GM21515 (cell line): ENCODE data around the gene NTMT2.
"Not testable (repeated sequence)": the region's sequence is repeated elsewhere in the genome, so short reads cannot be mapped to it uniquely, and the experiment has no call there.

ENCODE experiments used
- ATAC-seq: cut with Tn5 transposase; IDR thresholded peaks from one replicate; pipeline ENCODE4 v1.9.1; 2021; ENCODE audit not compliant: unreplicated experiment

The NTMT2 gene

GRCh38 chr1:170156594-170156993, 10.8 kb downstream of the NTMT2 start:
- ATAC-seq: no peak

DNA sequence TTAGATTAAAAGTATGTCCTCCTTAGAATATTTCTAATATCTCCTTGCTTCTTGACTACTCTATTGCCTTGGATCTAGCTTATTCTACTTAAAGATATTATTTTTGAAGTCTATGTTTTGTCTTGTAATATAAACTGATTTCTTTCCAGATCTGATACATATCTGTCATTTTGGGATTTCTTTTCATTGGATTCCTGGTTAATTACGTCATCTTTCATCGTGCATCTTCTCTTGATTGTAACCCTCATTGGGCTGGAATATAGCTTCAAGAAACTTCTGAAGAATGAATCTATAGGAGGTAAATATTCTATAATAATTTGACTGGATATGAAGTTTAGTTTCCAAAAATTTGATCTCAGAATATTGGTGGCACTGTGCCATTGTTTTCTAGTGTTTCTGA, 12.1 kb downstream of the NTMT2 start:
- no peak for ATAC-seq

DNA sequence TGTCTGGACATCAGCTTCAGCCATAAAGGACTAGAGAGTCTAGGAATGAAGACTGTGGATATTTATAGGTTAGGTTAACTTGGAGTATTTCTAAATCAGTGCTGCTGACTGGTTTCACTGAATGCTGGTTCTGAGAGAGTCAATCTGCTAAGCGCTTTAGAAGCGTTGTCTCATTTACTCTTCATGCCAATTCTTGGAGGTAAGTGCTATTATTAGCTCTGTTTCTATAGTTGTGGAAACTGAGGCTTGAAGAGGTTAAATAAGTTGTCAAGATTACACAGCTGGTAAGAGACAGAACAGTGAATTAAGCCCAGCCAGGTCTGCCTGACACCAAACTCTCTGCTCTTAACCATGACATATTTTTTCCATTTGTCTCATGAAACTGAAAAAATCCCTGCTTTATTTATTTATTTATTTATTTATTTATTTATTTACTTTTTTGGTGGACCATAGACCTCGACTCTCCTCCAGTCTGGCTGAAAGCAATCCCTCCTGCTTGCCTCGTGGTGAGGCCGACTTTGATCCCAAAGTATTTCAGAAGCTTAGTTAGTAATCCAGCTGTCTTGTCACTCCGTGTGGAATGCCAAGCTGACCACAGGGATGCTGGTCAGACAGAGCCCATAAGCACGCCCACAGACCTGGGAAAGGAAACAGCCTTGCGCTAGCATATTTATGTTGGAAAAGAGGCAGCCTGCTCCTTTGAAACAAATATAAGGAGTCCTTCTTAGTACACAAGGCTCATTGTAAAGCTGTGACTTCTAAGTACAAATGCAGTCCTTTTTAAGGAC, 16.9 kb downstream of the NTMT2 start:
- ATAC-seq: no peak

GRCh38 chr1:170164103-170164763, 18.5 kb downstream of the NTMT2 start:
- no peak for ATAC-seq

DNA sequence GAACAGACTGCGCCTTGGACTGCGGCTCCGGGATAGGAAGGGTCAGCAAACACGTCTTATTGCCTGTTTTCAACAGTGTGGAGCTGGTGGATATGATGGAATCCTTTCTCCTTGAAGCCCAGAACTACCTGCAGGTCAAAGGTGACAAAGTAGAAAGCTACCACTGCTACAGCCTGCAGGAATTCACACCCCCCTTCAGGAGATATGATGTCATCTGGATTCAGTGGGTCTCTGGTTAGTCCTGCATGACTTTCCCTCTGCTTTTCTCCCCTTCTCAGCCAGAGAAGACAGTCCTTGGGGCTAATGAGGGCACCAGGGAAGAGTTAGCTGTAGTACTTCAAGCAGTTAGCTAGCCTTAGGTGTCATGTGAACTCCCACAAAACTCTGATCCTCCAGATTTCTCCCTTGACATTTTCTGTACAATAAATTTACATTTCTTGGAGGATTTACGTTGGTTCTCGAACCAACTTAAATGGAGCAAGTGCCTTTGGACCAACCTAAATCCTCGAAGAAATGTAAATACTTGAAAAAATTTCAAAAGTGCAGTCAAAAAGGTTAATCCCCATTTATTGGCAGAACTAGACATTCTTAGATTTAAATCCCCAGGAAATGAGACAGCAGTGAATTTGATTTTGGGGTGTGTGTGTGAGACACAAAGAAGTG, 20.9 kb downstream of the NTMT2 start:
- ATAC-seq: no peak

GRCh38 chr1:170168265-170168664, 22.5 kb downstream of the NTMT2 start:
- no peak for ATAC-seq

- ATAC-seq: not testable (repeated sequence)
Observed at GRCh38 chr1:170170513-170170912, 24.8 kb downstream of the NTMT2 start.

DNA sequence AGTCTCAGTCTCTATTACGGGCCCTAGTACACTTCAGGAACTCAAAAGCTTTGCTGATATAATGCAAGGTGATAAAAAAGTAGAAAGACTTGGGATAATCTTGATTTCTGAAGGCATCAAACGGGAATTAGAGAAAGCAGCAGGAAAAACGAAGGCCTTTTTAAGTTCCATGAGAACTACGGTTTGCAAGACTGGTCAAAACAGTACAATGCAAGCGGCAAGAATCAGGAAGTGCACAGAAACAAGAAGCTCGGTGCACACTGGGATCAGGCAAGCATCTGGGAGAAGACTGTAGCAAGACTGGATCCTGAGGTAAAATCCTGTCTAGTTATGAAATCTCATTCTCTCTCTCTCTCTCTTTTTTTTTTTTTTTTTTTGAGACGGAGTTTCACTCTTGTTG, 28.6 kb downstream of the NTMT2 start:
- no peak for ATAC-seq

GRCh38 chr1:170175041-170175440, 29.3 kb downstream of the NTMT2 start:
- ATAC-seq: no peak

- ATAC-seq: no peak
Observed at GRCh38 chr1:170175484-170175883, 29.7 kb downstream of the NTMT2 start.

DNA sequence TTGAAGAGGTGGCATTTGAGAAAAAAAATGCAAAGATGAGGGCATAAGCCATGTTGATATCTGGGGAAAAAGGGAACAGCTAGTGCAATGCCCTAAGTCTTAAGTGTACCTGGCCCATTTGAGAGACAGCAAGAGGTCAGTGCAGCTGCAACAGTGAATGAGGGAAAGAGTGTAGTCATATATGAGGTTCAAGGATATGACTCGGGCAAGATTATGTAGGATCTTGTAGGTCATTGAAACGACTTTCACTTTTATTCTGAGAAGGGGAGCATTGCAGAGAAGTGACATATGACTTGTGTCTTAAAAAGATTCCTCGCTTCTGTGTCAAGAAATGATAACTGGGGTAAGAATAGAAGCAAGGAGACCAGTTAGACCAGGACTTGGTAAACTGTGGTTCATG, 31.0 kb downstream of the NTMT2 start:
- no peak for ATAC-seq

- no peak for ATAC-seq
Observed at GRCh38 chr1:170182442-170182841, 36.7 kb downstream of the NTMT2 start.

GRCh38 chr1:170192546-170192945, 46.8 kb downstream of the NTMT2 start:
- no peak for ATAC-seq

GRCh38 chr1:170194451-170194850, 48.7 kb downstream of the NTMT2 start:
- no peak for ATAC-seq

DNA sequence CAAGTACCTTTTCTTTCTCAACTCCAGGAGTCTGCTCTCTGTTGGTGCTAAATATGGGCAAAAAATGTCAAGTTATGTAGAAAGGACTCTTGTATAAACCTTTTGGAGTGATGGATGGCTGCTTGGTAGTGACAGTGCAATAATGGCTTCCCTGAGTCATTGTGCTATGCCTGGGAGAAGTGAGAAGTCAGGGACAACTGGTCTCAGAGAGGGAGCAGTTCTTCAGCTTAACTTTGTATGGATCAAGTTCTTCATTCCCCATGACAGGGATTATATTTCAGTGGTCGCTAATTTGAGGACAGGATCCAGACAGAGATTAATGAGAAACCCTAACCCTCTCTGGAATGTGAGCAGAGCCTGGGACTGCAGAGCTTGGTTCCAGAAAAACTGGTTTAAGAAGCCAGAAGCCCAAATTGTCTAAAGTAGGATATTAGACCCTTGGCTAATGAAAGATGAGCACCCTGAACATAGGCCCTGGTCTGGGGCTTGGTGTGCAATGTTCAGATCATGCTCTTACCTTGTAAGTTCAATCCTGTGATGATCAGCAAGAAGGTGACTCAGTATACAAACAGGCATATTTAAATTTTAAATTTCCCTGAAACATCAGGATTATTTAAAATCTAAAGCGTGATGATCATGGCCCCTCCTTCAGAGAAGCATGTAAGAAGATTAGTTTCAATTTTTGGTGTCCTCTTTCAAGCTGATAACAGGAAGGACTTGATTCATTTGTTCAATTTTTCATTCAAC, 50.9 kb downstream of the NTMT2 start:
- no peak for ATAC-seq

GRCh38 chr1:170198090-170198489, 52.3 kb downstream of the NTMT2 start:
- ATAC-seq: no peak

DNA sequence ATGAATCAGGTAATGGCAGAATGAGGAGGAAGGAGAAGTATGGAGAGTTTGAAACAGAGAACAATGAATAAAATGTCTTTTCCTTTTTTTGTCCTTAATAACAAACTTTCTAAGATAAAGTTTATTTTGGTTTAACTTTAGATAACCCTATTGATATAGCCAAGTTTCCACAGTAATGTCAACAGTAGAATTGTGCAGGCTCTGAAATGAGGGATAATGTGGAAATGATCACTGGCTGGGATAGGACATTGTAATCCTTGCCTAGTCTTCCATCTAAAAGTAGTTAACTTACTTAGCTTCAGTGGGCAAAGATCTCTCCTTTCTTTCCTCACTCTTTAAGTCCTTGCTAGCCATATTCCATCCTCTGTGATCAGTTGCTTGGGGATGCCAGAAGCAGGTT, 52.8 kb downstream of the NTMT2 start:
- no peak for ATAC-seq

DNA sequence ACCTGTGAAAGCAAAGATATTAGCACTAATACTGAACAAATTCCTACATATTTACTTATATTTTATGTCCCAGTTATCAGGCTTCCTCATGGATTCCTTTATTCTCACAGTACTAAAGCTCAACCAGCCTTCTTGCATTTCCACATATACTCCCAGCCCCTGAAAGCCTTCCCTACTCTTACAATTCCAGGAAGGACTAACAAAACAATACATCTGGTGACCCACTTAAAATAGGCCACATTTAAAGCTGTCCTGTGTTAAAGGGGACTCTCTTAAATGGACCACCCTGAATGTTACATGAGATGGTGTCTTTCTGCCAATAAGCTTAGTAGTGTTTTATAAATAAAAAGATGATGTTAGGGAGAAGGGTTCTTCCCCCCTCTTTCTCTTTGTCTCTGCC, 54.4 kb downstream of the NTMT2 start:
- ATAC-seq: no peak

DNA sequence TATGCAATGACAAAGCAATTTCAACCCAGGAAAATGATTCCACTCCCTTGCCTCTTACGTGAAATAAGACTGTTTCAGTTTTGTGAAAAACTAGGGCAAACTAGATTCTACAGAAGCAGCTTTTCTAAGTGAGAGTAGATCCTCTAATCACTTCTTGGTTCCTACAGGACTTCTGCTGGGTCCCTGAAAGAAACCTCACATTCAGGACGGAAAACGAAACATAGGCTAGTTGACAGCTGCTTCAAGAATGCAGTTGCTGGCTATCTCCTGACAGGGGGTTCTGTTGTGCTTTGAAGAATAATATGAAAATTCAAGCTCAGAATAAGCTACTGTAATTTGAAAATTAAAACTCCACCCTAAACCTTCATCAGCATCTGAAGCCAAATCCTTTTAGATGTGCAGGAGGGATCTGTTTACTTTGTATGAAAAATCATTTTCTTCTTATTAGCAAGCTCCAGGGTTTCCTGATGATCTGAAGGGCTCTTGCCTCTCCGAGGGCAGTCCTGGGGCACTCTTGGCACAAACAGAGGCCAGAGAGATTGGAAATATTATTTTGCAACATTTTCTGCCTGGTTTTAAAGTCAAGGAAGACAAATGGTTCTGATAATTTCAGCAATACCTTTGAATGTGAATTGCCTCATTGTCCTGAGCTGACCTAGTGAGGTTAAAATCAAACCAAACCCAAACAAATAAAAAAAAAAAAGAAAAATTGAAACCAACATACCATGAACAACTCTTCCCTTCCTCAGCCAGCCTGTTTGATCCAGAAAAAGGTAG, 55.0 kb downstream of the NTMT2 start:
- no peak for ATAC-seq

- ATAC-seq: no peak
Observed at GRCh38 chr1:170203693-170204092, 57.9 kb downstream of the NTMT2 start.

DNA sequence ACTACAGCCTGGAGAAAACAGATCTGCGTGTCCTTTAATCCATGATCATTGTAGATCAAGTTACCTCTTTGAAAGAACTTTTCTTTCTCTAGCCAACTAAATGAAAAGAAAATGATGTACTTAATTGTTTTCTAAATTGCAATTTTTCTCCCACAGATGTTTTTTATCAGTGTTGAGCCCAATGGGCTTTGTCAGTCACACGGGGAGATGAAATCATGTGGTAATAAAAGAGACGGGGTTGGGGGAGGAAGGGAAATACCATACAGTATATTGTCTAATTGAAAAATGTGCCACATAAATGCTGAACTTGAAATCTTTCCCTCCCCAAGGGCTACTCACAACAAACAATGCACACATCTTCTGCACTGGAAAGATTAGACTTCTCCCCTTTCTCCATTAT, 58.4 kb downstream of the NTMT2 start:
- no peak for ATAC-seq
